Esophagus (tissue), 2 donors: ENCODE data around the gene OSBPL9. TPM values are rescaled to one million over a fixed set of nuclear protein-coding genes. Genes with fewer than 3 reads are reported as not detected.
"Not testable (repeated sequence)": the region's sequence is repeated elsewhere in the genome, so short reads cannot be mapped to it uniquely, and the experiment has no call there.

Source experiments
- H3K27ac ChIP-seq, 2 donors: one replicate each; pipeline ENCODE4 v1.5.1; 2013; ENCODE audit warnings: low read depth in 2 of 2, mild to moderate bottlenecking in 2 of 2, inconsistent platforms in 1 of 2, low read length in 1 of 2, moderate library complexity in 1 of 2
- H3K27me3 ChIP-seq, 2 donors: one replicate each; pipeline ENCODE4 v1.6.1; 2013; ENCODE audit warnings: low read length in 2 of 2, control low read depth in 1 of 2, mild to moderate bottlenecking in 1 of 2; ENCODE audit not compliant: insufficient read depth in 2 of 2, control insufficient read depth in 1 of 2
- H3K36me3 ChIP-seq, 2 donors: one replicate each; pipeline ENCODE4 v1.6.1; 2013; ENCODE audit warnings: low read length in 1 of 2; ENCODE audit not compliant: control insufficient read depth in 2 of 2, insufficient read depth in 2 of 2
- H3K4me1 ChIP-seq, 2 donors: one replicate each; pipeline ENCODE4 v1.6.1; 2013; ENCODE audit warnings: low read length in 1 of 2; ENCODE audit not compliant: control insufficient read depth in 2 of 2, insufficient read depth in 2 of 2
- H3K4me3 ChIP-seq, 2 donors: one replicate each; pipeline ENCODE4 v1.5.1; 2013; ENCODE audit warnings: low read length in 2 of 2, mild to moderate bottlenecking in 2 of 2, low read depth in 1 of 2, moderate library complexity in 1 of 2
- H3K9me3 ChIP-seq, 2 donors: one replicate each; pipeline ENCODE4 v1.6.1; 2013; ENCODE audit warnings: mild to moderate bottlenecking in 2 of 2, low read depth in 1 of 2, low read length in 1 of 2, moderate library complexity in 1 of 2; ENCODE audit not compliant: control insufficient read depth in 2 of 2, insufficient read depth in 1 of 2
- WGBS, 2 donors: extraction: QIAGEN DNeasy Blood & Tissue Kit; methylation state at CpG; one replicate each; pipeline ENCODE4 v1.1.7; 2013; 5-methylcytosine and 5-hydroxymethylcytosine counted together
- polyA plus RNA-seq, 2 donors: library from polyadenylated mRNA; stranded (reverse); fragments of 200-250 nt; gene quantifications; one replicate each; pipeline ENCODE4 v1.2.3, GENCODE V29; 2013
- donor health status: healthy with polysubstance abuse.
- donor health status: Bipolar disorder and iron deficiency.

OSBPL9 gene
- polyA plus RNA-seq, 2 donors, result 17.5 to 26.0 TPM

- Histone ChIP-seq H3K4me1 (no peaks in the 10 kb centered on the region), H3K36me3 (peaks cover 3 to 8% of the 10 kb centered on the region in 2 donors), H3K9me3 (no peaks in the 10 kb centered on the region), H3K4me3 (no peak overlapping the region), H3K27me3 (no peaks in the 10 kb centered on the region), H3K27ac (no peak overlapping the region)
- 91 to 100% methylated on average over 1 of the region's 1 CpG for WGBS, 2 donors
These were observed 197.6 kb downstream of the OSBPL9 start for GRCh38 chr1:51814513-51814912.

- H3K27me3 ChIP-seq, result no peaks in the 10 kb centered on the region
- H3K27ac ChIP-seq, result no peak overlapping the region
- no peaks in the 10 kb centered on the region for H3K9me3 ChIP-seq
- peaks cover 0 to under 1% of the 10 kb centered on the region in 2 donors for H3K36me3 ChIP-seq
- no peak overlapping the region for H3K4me3 ChIP-seq
- 83 to 90% methylated on average over 3 of the region's 3 CpGs for WGBS, 2 donors
- H3K4me1 ChIP-seq, result no peaks in the 10 kb centered on the region
These were observed 201.6 kb downstream of the OSBPL9 start for GRCh38 chr1:51818487-51818886.

GRCh38 chr1:51819021-51819420, 202.1 kb downstream of the OSBPL9 start:
- H3K27me3 ChIP-seq, H3K36me3 ChIP-seq, H3K4me3 ChIP-seq, H3K9me3 ChIP-seq, H3K27ac ChIP-seq, H3K4me1 ChIP-seq: not testable (repeated sequence)
- WGBS, 2 donors, result 95 to 98% methylated on average over 9 of the region's 9 CpGs

- H3K4me3 ChIP-seq, result no peak overlapping the region
- no peak overlapping the region for H3K27ac ChIP-seq
- 94% methylated on average over 1 of the region's 1 CpG for WGBS, 2 donors
- H3K9me3 ChIP-seq, result no peaks in the 10 kb centered on the region
- no peaks in the 10 kb centered on the region for H3K4me1 ChIP-seq
- H3K27me3 ChIP-seq, result no peaks in the 10 kb centered on the region
- no peaks in the 10 kb centered on the region for H3K36me3 ChIP-seq
These were observed 202.9 kb downstream of the OSBPL9 start for GRCh38 chr1:51819810-51820209.

GRCh38 chr1:51829058-51829457, 212.2 kb downstream of the OSBPL9 start:
- Histone ChIP-seq H3K27me3 (no peaks in the 10 kb centered on the region), H3K4me1 (no peaks in the 10 kb centered on the region), H3K27ac (no peak overlapping the region), H3K4me3 (no peak overlapping the region), H3K9me3 (no peaks in the 10 kb centered on the region), H3K36me3 (no peaks in the 10 kb centered on the region)
- WGBS, 2 donors, result 84% methylated on average over 2 of the region's 2 CpGs

- WGBS, 2 donors, result 95 to 98% methylated on average over 2 of the region's 2 CpGs
- Histone ChIP-seq H3K36me3 (peaks cover 0 to 4% of the 10 kb centered on the region in 2 donors), H3K27ac (no peak overlapping the region), H3K27me3 (no peaks in the 10 kb centered on the region), H3K4me1 (no peaks in the 10 kb centered on the region), H3K9me3 (no peaks in the 10 kb centered on the region), H3K4me3 (no peak overlapping the region)
These were observed 216.8 kb downstream of the OSBPL9 start for GRCh38 chr1:51833700-51834099.

GRCh38 chr1:51837243-51837642, 220.4 kb downstream of the OSBPL9 start:
- no peak overlapping the region for H3K27ac ChIP-seq
- H3K36me3 ChIP-seq, result peaks cover 0 to 4% of the 10 kb centered on the region in 2 donors
- WGBS, 2 donors, result 87 to 88% methylated on average over 1 of the region's 1 CpG
- H3K27me3 ChIP-seq, result no peaks in the 10 kb centered on the region
- H3K4me1 ChIP-seq, result no peaks in the 10 kb centered on the region
- no peak overlapping the region for H3K4me3 ChIP-seq
- no peaks in the 10 kb centered on the region for H3K9me3 ChIP-seq

Other genes starting within 250 kb of the OSBPL9 start
- gene EPS15, start 97.8 kb upstream of the OSBPL9 start, polyA plus RNA-seq, result 10 to 100 TPM; 10.8 to 14.4 TPM